SHP77 treated with DMSO at 0.1 percent for 48 hours (cell line): ENCODE data around the gene WDTC1.

Experiments used
- DNase-seq: peaks from one replicate; lab custom pipeline; 2025; lab: John Stamatoyannopoulos, UW

WDTC1 gene

DNA sequence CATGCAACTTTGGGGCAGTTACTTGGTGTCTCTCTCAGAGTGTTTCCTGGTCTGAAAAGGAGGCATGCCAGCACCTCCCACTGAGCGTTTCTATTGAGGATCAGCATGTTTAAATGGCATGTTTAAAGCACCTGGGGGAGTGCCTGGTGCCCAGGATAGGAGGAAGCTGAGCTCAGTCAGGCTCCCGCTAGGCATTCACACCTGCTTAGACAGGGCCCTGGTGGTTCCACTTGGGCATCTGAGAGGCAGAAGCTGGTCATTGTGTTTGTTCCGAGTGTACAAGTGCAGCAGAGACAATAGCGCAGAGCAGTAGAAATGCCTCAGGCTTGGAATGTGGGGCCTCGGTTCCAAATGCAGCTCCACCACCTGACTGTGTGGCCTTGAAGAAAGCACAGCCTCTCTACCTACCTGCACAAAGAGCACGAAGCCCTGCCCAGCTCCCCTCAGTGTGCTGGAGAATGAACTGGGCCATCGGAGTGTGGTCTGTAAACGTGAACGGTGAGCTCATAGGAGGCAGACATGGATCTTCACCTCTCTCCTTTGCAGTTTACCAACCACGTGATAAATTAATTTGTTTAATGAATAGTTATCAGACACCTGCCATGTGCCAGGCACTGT lies 67.3 kb downstream of the WDTC1 start:
- DNase-seq, result no peak

DNA sequence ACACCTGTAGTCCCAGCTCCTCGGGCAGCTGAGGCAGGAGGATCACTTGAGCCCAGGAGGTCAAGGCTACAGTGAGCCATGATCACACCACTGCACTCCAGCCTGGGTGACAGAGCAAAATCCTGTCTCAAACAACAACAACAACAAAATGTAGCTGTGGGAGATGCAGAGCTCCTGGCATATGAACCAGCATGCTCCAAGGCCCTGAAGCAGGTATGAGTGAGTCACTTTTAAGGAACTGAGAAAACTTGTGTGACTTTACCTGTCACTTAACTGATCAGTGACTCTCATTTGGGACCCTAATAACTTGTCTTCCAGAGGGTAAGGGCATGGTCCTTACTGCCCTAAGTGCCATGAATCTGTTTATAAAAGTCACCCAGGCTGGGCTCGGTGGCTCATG lies 68.2 kb downstream of the WDTC1 start:
- no peak for DNase-seq

DNA sequence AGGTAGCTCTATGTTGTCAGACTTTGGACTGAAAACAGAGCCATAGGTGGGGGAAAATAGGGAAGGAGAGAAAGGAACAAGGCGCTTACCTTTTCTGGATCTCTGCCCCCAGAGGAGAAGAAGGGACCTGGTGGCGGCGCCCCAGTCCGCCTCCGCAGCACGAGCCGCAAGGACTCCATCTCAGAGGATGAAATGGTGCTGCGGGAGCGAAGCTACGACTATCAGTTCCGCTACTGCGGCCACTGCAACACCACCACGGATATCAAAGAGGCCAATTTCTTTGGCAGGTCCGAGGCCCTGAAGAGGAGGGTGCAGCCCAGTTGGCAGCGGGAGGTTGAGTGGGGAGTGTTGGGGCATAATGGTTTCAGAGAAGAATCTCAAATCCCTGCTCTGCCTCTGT lies 69.1 kb downstream of the WDTC1 start:
- no peak for DNase-seq

DNA sequence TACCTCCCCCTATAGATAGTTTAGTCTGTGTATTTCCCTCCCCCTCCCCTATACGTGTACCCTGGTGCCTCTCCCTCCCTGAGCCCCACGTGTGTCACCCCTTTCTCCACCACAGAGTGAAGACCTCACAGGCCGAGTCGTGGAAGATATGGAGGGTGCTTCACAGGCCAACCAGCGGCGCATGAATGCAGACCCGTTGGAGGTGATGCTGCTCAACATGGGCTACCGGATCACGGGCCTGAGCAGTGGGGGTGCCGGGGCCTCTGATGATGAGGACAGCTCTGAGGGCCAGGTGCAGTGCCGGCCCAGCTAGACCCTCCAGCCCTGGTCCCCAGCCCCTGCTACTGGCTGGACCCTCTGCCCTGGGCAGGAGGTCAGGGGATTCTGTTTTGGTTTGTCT lies 71.6 kb downstream of the WDTC1 start:
- no peak for DNase-seq

DNA sequence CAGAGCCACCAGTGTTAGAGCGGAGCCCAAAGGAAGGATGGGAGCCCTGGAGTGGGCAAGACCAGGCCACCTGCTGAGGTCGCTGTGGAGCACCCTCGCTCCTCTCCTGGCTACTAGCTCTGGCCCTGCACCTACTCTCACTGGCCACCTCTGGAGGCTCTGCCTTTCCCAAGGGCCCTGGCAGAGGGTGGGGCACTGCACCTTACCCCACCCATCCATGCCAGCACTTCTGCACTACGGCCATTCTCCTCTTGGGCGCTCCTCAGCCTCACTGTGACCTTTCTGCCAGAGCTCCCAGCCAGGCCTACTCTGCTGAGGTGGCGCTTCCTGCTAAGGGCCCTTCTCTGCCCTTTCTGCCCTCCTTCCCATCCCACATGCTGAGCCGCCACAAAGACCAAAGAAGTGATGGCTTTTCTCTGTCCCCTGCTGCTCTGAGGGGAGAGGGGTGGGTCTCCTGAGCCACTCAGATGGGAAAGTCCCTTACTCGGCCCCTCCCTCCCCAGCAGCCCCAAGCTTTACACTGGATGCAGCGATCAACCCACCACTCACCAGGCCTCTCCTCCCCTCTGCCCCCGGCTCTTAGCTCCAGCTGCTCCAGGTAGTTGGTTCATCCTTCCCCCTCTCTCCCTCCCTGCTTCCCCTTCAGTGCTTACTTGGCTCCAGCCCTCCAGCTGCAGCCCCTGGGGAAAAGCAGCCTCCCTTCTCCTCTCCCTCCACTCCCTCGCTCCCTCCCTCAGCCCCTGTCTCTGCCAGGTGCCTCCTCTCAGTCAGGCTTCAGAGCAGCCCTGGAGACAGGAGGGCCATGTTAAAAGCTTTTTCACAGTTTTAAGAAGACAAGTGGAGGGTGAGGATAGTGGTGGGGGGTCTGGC lies 72.7 kb downstream of the WDTC1 start:
- peak; percentile 43 for DNase-seq

DNA sequence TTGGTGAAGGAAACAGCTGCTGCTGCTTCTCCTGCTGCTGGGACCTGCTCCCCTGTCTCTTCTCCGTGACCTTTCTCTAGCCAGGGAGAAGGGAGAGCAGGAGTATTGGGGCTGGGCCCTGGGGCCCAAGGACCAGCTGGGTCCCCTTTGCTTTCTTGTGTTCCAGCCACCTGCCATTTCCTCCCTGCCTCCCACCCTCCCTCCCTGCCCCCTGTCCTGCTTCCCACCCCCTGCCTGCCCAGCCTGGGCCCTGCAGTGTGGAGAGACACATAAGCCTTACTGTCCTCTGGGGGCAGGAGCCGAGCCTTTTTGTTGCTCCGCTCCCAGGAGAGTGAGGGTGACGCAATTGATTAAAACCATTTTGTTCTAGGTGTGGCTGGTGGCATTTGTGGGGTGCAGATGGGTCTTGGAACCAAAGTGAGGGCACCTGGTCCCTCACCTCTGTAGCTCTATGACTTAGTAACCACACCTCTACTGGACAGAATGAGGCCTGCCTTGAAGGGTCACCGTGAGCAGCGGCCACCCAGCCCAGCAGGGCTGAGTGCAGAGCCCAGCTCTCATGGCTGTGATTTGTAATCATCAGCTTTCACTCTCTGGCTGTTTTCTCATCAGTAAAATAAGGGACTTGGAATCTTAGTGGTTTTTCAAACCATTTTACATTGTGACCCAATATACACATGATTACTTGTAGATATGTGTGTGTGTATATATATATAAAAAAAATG lies 73.6 kb downstream of the WDTC1 start:
- no peak for DNase-seq

DNA sequence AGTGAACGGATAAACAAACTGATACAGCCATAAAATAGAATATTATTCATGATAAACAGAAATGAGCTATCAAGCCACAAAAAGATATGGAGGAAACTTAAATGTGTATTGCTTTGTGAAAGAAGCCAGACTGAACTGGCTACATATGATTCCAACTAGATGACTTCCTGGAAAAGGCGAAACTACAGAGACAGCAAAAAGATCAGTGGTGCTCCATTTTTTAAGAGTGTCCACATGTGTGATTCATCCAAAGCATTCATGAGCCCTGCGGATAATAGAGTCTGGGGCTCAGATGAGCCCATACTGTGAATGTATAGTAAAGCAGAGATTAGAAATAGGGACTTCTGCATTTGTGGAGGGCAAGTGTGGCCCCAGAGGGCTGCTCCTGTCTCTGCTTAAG lies 79.7 kb downstream of the WDTC1 start:
- DNase-seq, result no peak

DNA sequence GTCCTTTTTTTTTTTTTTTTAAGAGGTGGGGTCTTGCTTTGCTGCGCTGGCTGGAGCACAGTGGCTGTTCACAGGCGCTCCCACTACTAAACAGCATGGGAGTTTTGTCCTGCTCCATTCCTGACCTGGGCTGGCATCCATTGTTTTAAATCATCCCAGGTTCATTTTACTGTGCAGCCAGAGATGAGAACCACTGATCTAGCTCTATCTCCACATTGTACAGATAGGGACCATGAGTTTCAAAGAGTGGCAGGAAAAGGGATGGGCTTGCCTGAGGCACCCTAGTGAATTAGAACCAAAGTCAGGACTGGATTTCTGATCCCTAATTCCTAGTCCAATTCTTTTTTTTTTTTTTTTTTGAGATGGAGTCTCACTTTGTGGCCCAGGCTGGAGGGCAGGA lies 80.3 kb downstream of the WDTC1 start:
- no peak for DNase-seq

DNA sequence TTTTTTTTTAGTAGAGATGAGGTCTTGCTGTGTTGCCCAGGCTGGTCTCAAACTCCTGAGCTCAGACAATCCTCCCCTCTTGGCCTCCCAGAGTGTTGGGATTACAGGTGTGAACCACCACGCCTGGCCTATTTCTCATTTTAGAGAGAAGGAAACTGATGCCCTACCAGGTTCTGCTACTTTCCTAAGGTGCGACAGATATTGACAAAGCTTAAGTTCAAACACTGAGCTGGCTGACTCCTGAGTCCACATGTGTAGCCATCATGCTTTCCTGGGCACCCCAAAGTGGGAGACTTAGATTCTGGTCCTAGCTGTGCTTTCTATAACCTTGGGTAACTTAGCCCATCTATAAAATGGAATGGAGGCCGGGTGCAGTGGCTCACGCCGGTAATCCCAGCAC lies 82.4 kb downstream of the WDTC1 start:
- DNase-seq, result no peak

DNA sequence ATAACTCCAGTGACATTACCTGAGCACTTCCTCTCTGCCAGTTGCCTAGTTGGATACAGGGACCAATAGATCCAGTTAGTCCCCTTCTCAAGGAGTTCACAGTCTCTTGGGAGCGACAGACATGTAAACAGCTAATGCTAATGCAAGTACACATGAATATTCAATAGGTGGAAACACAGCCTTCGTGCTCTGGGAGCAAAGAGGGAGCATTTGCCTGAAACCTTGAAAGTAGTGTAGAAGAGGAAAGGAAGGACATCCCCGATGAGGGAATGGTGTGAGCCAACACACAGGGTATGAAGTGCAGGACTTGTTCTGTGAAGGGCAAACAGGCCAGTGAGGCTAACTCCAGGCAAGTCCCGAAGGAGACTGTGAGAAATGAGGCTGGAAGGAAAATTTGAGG lies 83.7 kb downstream of the WDTC1 start:
- DNase-seq, result no peak

DNA sequence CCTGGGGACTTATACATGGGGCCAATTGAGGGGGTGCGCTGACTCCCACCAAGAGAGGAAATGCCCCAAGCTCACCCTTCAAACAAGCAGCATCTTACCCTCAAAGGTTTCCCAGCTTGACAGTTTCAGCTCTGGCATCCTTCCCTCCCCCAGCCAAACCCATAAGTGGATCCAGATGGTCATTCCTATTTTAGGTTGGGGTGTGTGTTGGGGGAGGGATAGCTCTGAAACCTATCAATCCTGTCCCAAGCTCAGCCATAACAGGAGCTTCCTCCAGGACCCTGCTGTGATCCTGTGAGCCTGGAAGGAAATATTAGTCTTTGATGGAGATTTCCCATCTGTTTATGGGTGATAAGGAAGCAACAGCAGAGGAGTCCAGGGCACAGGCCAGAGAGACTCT lies 84.2 kb downstream of the WDTC1 start:
- DNase-seq, result no peak

DNA sequence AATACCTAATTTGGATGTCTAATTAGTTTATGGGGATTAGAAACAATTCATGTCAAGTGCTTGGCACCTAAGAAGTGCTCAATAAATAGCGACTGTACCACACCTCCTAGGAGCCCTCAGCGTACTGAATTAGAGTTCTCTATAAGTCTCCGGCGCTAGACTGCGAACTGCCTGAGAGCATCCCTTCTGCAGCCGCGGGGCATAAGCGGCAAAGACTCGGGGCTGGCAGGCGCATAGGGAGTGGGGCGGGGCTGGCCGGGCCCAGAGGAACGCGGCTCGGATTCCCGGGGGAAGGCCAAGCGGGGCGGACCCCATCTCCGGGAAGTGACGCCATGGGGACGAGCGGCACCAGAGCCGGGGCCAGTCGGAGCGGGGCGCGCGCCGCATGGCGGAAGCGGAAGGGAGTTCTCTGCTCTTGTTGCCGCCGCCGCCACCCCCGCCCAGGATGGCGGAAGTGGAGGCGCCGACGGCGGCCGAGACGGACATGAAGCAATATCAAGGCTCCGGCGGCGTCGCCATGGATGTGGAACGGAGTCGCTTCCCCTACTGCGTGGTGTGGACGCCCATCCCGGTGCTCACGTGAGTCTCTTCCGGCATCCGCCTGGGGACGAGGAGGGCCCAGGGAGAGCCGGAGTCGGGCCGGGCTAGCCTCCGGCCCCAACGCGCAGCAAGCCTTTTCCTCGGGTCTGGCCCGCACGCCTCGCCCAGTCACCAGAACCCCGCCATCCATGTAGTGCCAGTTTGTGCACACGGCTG lies 87.6 kb downstream of the WDTC1 start, which contains the start of gene TMEM222:
Gene TMEM222 (plus strand): TSS at position 351 of the 756 bp plus-strand sequence. CDS start 35 bp downstream, at position 386.
- DNase-seq, result peak; percentile 96

DNA sequence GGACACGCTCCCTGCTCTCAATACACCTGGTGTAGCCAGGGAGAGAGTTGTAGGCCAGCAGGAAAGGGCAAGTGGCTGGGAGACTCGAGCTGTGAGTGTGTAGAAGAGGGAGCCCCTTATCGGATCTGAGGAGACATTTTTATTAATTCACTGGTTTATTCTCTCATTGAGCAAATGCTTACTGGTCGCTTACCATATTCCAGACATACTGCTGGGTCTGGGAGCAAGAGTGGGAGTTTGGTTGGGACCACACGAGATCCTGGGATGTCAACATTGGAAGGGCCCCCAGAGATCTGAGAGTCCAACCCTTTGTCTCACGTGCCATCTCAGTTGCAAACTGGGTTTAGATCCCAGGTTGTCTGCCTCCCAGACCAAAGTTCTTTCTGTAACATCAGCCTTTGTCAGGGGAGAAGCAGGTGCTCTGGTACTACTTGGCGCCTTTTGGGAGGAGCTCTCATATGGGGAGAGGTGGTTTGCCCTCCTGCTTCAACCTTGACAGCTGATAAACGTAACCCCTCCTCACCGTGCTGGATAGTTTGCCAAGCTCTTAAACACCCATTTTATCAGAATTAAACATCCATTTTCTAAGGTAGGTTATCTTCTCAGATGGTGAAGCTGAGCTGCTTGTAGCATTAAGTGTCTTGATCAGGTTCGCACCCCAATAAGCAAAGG lies 88.3 kb downstream of the WDTC1 start:
- DNase-seq, result no peak

DNA sequence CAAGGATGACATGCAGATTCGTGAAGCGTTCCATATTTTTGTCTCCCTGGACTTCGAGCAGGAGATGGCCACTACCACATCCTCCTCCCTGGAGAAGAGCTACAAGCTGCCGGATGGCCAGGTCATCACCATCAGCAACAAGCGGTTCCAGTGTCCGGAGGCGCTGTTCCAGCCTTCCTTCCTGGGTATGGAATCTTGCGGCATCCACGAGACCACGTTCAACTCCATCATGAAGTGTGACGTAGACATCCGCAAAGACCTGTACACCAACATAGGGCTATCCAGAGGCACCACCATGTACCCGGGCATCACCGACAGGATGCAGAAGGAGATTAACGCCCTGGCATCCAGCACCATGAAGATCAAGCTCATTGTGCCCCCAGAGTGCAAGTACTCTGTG lies 90.9 kb downstream of the WDTC1 start:
- DNase-seq, result no peak

DNA sequence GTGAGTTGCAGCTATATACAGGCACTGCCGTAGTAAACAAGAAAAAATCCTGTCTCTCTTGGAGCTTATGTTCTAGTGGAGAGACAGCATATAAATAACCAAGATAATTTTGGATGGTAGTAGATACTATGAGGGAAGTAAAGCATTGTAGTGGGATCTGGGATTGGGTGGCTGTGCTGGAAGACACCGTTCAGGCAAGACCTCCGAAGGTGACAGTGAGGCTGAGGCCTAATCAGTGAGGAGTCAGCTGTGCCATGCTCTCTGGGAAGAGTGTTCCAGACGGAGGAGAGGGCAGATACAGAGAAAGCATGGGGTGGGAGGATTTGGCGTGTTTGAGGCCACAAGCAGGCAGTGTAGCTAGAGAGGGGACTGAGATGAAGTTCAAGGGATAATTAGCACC lies 93.5 kb downstream of the WDTC1 start:
- DNase-seq, result no peak

DNA sequence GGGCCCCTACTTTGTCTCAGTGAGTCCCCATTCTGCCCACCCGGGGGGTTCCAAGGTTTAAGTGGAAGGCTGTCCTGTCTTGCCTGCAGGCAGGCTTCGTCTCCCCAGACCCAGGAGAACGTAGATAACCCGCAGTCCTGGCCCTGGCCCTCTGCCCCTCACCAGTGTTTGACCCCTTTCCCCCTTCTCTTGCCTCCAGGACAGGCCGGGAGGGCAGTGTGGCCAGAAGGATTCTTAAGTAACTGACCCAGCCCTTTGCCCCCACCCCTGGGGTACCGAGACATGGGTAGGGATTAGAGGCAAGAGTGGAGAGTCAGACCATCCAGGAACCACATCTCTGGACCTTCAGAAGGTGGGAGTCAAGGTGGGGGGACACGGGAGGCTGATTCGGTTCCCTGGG lies 96.4 kb downstream of the WDTC1 start:
- no peak for DNase-seq

DNA sequence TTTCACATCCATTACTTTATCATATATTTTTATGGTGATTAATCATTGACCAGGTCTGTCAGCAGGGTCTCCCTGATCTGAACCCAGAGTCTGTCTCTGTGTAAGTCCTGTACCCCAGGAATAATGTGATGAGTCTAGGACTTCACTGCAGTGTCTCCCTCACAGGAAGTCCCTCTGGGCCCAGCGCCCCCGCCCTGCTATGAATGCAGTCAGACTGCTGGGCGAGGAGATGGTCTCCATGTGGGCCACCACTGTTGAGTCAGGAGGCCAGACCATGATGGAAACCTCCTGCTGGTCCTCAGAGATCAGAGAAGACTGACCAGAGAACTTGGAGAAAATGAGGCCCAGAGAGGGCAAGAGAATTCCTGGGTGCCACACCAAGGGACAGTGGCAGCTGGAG lies 97.0 kb downstream of the WDTC1 start:
- DNase-seq, result no peak

DNA sequence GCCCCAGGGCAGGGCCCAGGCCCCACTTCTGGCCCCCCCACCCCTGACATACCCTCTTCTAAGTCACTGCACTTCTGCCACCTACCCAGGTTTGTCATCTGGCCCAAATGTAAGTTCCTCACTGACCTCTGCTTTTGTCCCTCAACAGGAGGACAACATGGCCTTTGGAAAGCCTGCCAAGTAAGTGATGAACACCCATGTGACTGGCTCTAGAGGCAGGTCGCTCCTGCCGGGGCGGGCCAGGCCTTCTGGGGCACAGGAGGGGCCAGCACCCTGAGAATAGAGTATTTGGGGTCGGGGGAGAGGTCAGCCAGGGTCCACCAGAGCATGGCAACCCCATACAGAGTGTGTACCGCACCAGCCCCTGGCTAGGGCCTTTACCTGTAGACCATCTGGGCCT lies 97.5 kb downstream of the WDTC1 start:
- DNase-seq, result no peak

DNA sequence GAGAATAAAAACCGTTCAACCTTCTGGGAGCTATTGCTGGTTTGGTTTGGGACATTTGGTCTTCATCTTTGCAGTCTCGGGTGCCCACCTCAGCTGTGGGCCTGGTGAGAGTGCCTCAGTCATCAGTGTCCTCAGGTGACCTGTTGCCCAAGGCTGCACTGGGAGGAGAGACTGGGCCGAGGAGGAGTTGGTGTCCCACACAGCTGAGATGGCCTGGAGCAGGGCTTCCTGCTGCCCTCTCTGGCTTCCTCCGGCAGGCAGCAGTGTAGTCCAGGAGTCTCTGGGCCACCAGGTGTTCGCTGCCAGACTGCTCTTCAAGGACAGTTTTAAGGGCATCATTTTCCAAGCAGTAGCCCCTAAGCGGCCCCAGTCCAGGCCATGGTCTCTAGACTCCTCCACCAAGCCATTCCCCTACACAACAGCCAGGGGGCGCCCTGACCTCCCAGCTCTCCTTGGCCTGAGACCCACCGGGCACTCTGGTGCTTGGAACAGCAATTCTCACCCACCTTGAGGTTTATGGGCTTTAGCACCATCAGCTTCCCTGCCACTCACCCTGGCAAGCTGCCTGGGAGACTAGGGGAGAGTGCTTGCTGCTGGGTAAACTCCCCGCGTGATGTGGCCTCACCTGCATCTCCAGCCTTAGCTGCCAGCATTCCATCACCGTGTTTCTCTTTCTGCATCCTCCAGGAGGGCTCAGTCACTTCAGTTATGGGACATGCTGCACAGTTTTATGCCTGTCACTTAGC lies 98.3 kb downstream of the WDTC1 start:
- DNase-seq, result no peak

DNA sequence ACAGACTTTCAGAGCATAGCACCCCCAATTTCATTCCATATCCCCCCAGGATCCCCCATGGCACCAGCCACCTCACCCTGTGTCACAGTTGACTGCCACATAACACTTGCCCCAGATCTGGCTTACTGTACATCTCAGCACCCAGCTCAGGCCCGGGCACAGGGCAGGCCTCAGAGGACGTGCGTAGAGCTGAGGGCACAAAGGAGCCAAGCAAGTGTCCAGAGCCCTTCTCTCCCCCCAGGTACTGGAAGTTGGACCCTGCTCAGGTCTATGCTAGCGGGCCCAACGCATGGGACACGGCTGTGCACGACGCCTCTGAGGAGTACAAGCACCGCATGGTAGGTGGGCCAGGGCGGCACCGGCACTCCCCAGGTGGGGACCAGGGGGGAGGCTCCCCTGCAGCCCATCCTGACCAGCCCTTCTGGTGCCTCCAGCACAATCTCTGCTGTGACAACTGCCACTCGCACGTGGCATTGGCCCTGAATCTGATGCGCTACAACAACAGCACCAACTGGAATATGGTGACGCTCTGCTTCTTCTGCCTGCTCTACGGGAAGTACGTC lies 99.4 kb downstream of the WDTC1 start:
- no peak for DNase-seq
